Liver (tissue), 9 donors: ENCODE results near the gene ADGRD1. TPM values are rescaled to one million over a fixed set of nuclear protein-coding genes. Genes with fewer than 3 reads are reported as not detected.

Experiments used
- DNase-seq: peaks from one replicate; pipeline ENCODE4 v3.0.0-alpha.2; 2017; ENCODE audit warnings: low spot score
- H3K27ac ChIP-seq, 2 donors: one replicate each; pipeline ENCODE4 v1.7.0; 2013; ENCODE audit warnings: inconsistent platforms in 2 of 2, low read length in 2 of 2, control low read depth in 1 of 2, low read depth in 1 of 2, mild to moderate bottlenecking in 1 of 2
- H3K27me3 ChIP-seq, 4 donors: one replicate each; pipeline versions ENCODE4 v1.6.1 to v1.7.0; 2013; ENCODE audit warnings: low read length in 3 of 4, inconsistent platforms in 1 of 4, mild to moderate bottlenecking in 1 of 4, moderate library complexity in 1 of 4; ENCODE audit not compliant: control insufficient read depth in 4 of 4, insufficient read depth in 4 of 4
- H3K36me3 ChIP-seq, 4 donors: one replicate each; pipeline versions ENCODE4 v1.6.1 to v1.7.0; 2013; ENCODE audit warnings: low read length in 3 of 4, mild to moderate bottlenecking in 3 of 4, low read depth in 1 of 4, moderate library complexity in 1 of 4; ENCODE audit not compliant: control insufficient read depth in 4 of 4, insufficient read depth in 3 of 4
- H3K4me1 ChIP-seq, 4 donors: one replicate each; pipeline versions ENCODE4 v1.6.1 to v1.7.0; 2013; ENCODE audit warnings: low read length in 3 of 4, mild to moderate bottlenecking in 3 of 4, moderate library complexity in 1 of 4; ENCODE audit not compliant: control insufficient read depth in 4 of 4, insufficient read depth in 4 of 4
- H3K4me3 ChIP-seq, 3 donors: one replicate each; pipeline versions ENCODE4 v1.6.1 to v1.7.0; 2013; ENCODE audit warnings: low read length in 3 of 3, control low read depth in 1 of 3, low read depth in 1 of 3, mild to moderate bottlenecking in 1 of 3
- H3K9ac ChIP-seq, 2 donors: one replicate each; pipeline ENCODE4 v1.7.0; 2013; ENCODE audit warnings: low read length in 2 of 2, mild to moderate bottlenecking in 2 of 2, moderate library complexity in 2 of 2, control low read depth in 1 of 2, low read depth in 1 of 2
- H3K9me3 ChIP-seq, 4 donors: one replicate each; pipeline versions ENCODE4 v1.6.1 to v1.7.0; 2013; ENCODE audit warnings: low read length in 3 of 4; ENCODE audit not compliant: control insufficient read depth in 4 of 4
- FOXA1 ChIP-seq: IDR thresholded peaks from 2 replicates; pipeline ENCODE4 v1.6.1; 2016; ENCODE audit warnings: antibody characterized with exemption
- FOXA2 ChIP-seq: IDR thresholded peaks from 2 replicates; pipeline ENCODE4 v1.6.1; 2016; ENCODE audit warnings: antibody characterized with exemption
- GABPA ChIP-seq, 2 donors: IDR thresholded peaks in 1 of 2; conservative IDR thresholded peaks in 1 of 2; 2 replicates each; pipeline ENCODE4 v1.6.1; 2016; ENCODE audit warnings: antibody characterized with exemption in 2 of 2, mild to moderate bottlenecking in 1 of 2, moderate library complexity in 1 of 2
- HNF4A ChIP-seq, 2 donors: conservative IDR thresholded peaks; 2 replicates each; pipeline ENCODE4 v1.6.1; 2016; ENCODE audit warnings: antibody characterized with exemption in 2 of 2, mild to moderate bottlenecking in 2 of 2
- HNF4G ChIP-seq: IDR thresholded peaks from 2 replicates; pipeline ENCODE4 v1.6.1; 2016; ENCODE audit warnings: antibody characterized with exemption
- JUND ChIP-seq, 2 donors: IDR thresholded peaks; 2 replicates each; pipeline ENCODE4 v1.6.1; 2016; ENCODE audit warnings: antibody characterized with exemption in 2 of 2
- NR2F2 ChIP-seq: IDR thresholded peaks from 2 replicates; pipeline ENCODE4 v1.6.1; 2016; ENCODE audit warnings: antibody characterized with exemption
- RAD21 ChIP-seq, 2 donors: IDR thresholded peaks; 2 replicates each; pipeline ENCODE4 v1.6.1; 2016; ENCODE audit warnings: antibody characterized with exemption in 2 of 2, mild to moderate bottlenecking in 2 of 2
- RXRA ChIP-seq, 2 donors: IDR thresholded peaks; 2 replicates each; pipeline ENCODE4 v1.6.1; 2017 to 2018; ENCODE audit warnings: antibody characterized with exemption in 2 of 2, mild to moderate bottlenecking in 1 of 2
- SP1 ChIP-seq: IDR thresholded peaks from 2 replicates; pipeline ENCODE4 v1.6.1; 2018; ENCODE audit warnings: antibody characterized with exemption, mild to moderate bottlenecking
- YY1 ChIP-seq: IDR thresholded peaks from 2 replicates; pipeline ENCODE4 v1.6.1; 2016; ENCODE audit warnings: antibody characterized with exemption, mild to moderate bottlenecking
- WGBS: extraction: QIAGEN DNeasy Blood & Tissue Kit; methylation state at CpG from one replicate; pipeline ENCODE4 v1.1.7; 2013; 5-methylcytosine and 5-hydroxymethylcytosine counted together
- polyA plus RNA-seq, 2 donors: library from polyadenylated mRNA; stranded (reverse) in 1 of 2; unstranded in 1 of 2; fragments of 200-250 nt in 1 of 2; fragments of >200 nt in 1 of 2; fragmentation: Nextera tagmentation in 1 of 2; extraction: Ambion mirVana in 1 of 2; gene quantifications; one replicate each; pipeline versions ENCODE4 v1.2.1 to v1.2.3, GENCODE V29; 2013 to 2015
- total RNA-seq, 2 donors: library from RNA; depleted of rRNA; stranded (reverse); fragments of >200 nt; gene quantifications; one replicate each; pipeline ENCODE4 v1.2.3, GENCODE V29; 2014
- TF ChIP-seq, protein P1 (sequence below): IDR thresholded peaks from 2 replicates; pipeline ENCODE4 v1.6.1; 2016; ENCODE audit warnings: antibody characterized with exemption, mild to moderate bottlenecking
- TF ChIP-seq, protein P2 (sequence below): IDR thresholded peaks from 2 replicates; pipeline ENCODE4 v1.6.1; 2016; ENCODE audit warnings: antibody characterized with exemption
- TF ChIP-seq, protein P3 (sequence below): fragments of 150-350 bp; IDR thresholded peaks from 2 replicates; pipeline ENCODE4 v1.5.1; 2017; ENCODE audit warnings: improper control_type of control experiment, low read depth, low read length; ENCODE audit not compliant: missing input control
- donor health status: healthy.
- donor health status: healthy.
- donor health status: healthy.
- donor health status: healthy.
- donor health status: healthy.

The ADGRD1 gene
- total and polyA plus RNA-seq, 4 donors: 2.7 to 7.1 (median 4.6) TPM

DNA sequence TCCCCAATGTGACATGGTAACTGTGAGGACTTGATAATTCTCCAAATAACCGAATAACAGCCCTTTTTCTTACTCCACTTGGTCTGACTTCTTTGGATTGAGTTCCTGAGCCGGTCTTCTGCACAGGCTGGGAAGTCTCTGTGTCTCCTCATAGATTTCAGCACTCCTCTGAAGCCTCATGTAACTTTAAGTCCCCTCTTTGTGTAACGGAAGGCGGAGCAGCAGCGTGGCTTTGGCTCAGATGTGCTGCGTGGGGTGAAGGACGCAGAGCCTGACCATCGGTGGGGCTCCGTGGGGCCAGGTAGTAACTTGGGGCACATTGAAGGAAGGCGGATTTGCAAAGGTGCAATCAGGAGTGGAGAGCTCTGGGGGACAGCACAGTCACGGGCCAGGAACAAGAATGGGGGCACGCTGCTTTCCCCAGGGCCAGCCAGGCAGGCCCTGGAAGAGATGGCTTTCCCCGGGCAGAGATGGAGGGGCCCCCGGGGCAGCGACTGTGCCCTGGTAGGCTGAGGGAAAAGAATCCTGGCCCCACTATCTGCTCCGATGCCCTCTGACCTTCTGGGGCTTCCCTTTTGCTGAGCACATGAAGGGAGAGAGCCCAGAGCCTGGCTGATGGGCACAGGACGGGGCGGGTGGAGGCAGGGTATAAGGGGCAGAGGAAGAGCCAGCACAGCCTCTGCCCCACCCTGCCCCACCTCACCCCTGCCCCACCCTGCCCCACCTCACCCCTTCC, 56.9 kb downstream of the ADGRD1 start:
- Histone ChIP-seq H3K9ac (no peak overlapping the region), H3K4me3 (no peak overlapping the region), H3K27ac (no peak overlapping the region), H3K9me3 (no peaks in the 10 kb centered on the region), H3K4me1 (peaks cover 15 to 30% (median 23%) of the 10 kb centered on the region in 4 donors), H3K36me3 (no peaks in the 10 kb centered on the region), H3K27me3 (no peaks in the 10 kb centered on the region)
- no peak for TF ChIP-seq JUND (IDR thresholded peaks at IDR 0.05)
- TF ChIP-seq, protein P1, sequence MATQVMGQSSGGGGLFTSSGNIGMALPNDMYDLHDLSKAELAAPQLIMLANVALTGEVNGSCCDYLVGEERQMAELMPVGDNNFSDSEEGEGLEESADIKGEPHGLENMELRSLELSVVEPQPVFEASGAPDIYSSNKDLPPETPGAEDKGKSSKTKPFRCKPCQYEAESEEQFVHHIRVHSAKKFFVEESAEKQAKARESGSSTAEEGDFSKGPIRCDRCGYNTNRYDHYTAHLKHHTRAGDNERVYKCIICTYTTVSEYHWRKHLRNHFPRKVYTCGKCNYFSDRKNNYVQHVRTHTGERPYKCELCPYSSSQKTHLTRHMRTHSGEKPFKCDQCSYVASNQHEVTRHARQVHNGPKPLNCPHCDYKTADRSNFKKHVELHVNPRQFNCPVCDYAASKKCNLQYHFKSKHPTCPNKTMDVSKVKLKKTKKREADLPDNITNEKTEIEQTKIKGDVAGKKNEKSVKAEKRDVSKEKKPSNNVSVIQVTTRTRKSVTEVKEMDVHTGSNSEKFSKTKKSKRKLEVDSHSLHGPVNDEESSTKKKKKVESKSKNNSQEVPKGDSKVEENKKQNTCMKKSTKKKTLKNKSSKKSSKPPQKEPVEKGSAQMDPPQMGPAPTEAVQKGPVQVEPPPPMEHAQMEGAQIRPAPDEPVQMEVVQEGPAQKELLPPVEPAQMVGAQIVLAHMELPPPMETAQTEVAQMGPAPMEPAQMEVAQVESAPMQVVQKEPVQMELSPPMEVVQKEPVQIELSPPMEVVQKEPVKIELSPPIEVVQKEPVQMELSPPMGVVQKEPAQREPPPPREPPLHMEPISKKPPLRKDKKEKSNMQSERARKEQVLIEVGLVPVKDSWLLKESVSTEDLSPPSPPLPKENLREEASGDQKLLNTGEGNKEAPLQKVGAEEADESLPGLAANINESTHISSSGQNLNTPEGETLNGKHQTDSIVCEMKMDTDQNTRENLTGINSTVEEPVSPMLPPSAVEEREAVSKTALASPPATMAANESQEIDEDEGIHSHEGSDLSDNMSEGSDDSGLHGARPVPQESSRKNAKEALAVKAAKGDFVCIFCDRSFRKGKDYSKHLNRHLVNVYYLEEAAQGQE: no peak
- TF ChIP-seq NR2F2: no peak
- TF ChIP-seq FOXA1: no peak
- no peak for TF ChIP-seq RXRA (IDR thresholded peaks at IDR 0.05)
- TF ChIP-seq, protein P2, sequence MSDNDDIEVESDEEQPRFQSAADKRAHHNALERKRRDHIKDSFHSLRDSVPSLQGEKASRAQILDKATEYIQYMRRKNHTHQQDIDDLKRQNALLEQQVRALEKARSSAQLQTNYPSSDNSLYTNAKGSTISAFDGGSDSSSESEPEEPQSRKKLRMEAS: no peak
- no peak for DNase-seq
- 92% methylated on average over 18 of the region's 18 CpGs for WGBS

DNA sequence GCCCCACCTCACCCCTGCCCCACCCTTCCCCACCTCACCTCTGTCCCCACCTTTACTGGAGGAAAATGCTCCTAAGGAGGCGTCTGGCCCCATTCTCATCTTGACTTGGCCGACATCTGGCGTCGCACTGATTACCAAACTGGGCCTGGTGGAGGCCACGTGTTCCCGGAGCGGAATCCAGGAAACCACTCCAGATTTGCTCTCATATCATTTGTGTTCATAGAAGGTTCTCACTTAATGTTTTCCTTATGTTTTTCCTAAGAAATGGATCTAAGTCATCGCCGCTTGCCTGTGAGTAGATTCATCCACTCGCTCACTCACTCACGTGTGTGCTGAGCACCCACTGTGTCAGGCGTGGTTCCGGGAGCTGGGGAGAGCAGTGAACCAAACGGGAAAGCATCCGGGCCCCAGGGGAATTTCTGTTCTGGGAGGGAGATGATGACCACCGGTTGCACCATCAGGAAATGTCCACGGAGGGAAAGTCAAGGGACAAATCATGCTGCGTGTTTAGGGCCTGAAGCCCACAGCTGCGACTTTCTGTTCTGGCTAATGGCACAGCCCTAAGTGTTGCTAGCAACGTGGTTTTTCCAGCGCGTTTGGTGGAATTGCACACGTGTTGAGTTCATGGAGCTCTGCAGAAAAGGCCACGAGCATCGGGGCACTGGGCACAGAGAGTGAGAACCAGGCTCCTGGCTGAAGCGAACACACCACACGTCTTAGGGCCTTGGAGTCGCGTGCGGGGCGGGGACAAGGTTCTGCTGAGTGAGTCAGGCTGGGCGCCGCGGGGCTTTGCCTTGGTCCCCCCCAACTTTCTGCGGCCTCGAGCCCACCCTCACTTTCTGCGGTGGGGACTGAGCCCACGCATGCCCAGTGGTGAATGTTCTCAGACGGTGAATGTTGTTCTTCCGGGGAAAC, 57.7 kb downstream of the ADGRD1 start:
- Histone ChIP-seq H3K27ac (peak overlapping the region; percentile 75 to 94), H3K9ac (no peak overlapping the region), H3K4me3 (no peak overlapping the region), H3K9me3 (no peaks in the 10 kb centered on the region), H3K27me3 (no peaks in the 10 kb centered on the region), H3K36me3 (no peaks in the 10 kb centered on the region), H3K4me1 (peaks cover 14 to 30% (median 23%) of the 10 kb centered on the region in 4 donors)
- TF ChIP-seq FOXA2: no peak
- no peak for TF ChIP-seq HNF4A (conservative IDR thresholded peaks at IDR 0.05)
- TF ChIP-seq HNF4G: no peak
- TF ChIP-seq RAD21 (IDR thresholded peaks at IDR 0.05): no peak
- 85% methylated on average over 40 of the region's 40 CpGs for WGBS
- DNase-seq: no peak

DNA sequence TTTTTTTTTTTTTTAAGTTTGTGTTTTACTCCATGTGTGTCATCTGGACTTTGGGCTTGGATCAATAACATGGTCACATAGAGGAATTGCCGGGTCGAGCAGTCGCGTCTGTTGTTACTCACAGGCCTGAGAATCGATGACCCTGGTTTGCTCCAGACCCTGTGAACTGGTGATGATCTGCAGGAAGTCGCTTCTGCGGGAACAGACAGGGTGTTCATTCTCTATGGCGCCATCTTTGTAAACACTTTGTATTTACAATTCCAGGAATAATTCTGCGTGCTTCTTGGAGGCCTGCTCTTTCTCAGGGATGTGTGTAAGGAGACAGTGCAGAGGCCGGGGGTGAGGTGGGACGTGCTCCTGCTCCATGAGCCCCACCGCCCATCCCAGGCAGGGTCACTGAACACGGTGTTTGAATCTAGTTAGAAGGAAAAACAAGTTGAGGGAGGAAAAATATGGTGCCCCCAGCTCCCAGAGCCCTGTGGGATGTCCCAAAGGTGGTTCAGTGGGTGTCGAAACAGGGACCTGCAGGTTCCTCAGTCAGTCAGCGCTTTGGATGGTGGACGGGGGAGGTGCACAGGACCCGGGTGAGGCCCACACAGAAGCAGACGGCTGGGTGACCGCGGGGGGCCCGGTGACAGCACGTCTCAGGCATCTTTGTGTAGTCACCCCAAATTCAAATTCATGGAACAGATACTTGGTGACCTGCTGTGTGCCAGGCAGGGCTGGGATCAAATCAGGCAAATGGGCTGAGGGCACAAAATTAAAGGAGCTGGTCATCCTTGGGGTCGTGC, 58.8 kb downstream of the ADGRD1 start:
- Histone ChIP-seq H3K4me3 (no peak overlapping the region), H3K9me3 (no peaks in the 10 kb centered on the region), H3K27ac (peak overlapping the region; percentile 89 to 94), H3K27me3 (no peaks in the 10 kb centered on the region), H3K4me1 (peaks cover 11 to 22% (median 16%) of the 10 kb centered on the region in 4 donors), H3K9ac (no peak overlapping the region), H3K36me3 (no peaks in the 10 kb centered on the region)
- DNase-seq: peak; percentile 62
- 57% methylated on average over 23 of the region's 23 CpGs for WGBS
- TF ChIP-seq, protein P1: peak; percentile 68
- TF ChIP-seq GABPA (IDR thresholded peaks at IDR 0.05 in 1 of 2, conservative IDR thresholded peaks at IDR 0.05 in 1 of 2): peak in 1 of 2 donors; percentile 69
- peak; percentile 87 for TF ChIP-seq FOXA2
- peak; percentile 95 to 96 for TF ChIP-seq RXRA (IDR thresholded peaks at IDR 0.05)
- peak; percentile 89 for TF ChIP-seq JUND (IDR thresholded peaks at IDR 0.05)
- peak; percentile 97 for TF ChIP-seq YY1
- TF ChIP-seq FOXA1: peak; percentile 86
- TF ChIP-seq NR2F2: peak; percentile 76
- peak; percentile 97 for TF ChIP-seq HNF4A (conservative IDR thresholded peaks at IDR 0.05)
- peak; percentile 94 for TF ChIP-seq SP1
- TF ChIP-seq, protein P3, sequence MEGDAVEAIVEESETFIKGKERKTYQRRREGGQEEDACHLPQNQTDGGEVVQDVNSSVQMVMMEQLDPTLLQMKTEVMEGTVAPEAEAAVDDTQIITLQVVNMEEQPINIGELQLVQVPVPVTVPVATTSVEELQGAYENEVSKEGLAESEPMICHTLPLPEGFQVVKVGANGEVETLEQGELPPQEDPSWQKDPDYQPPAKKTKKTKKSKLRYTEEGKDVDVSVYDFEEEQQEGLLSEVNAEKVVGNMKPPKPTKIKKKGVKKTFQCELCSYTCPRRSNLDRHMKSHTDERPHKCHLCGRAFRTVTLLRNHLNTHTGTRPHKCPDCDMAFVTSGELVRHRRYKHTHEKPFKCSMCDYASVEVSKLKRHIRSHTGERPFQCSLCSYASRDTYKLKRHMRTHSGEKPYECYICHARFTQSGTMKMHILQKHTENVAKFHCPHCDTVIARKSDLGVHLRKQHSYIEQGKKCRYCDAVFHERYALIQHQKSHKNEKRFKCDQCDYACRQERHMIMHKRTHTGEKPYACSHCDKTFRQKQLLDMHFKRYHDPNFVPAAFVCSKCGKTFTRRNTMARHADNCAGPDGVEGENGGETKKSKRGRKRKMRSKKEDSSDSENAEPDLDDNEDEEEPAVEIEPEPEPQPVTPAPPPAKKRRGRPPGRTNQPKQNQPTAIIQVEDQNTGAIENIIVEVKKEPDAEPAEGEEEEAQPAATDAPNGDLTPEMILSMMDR: no peak
